Measurements from ENCODE around the gene DAP.
A peak's percentile ranks its signal among the peaks of the same experiment; 100 is the strongest.

DAP gene, protein sequence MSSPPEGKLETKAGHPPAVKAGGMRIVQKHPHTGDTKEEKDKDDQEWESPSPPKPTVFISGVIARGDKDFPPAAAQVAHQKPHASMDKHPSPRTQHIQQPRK

GRCh38 chr5:10761185-10761932 lies at the start of gene DAP:
DAP (minus strand) TSS chr5:10761234; CDS start chr5:10761068, 166 bp downstream.
- CTCF ChIA-PET = no interaction called here
- H3K4me3 ChIP-seq (ENCODE audit: low read depth, low read length) = peak within 1 kb of the TSS; percentile 67
- TF ChIP-seq, protein P1, sequence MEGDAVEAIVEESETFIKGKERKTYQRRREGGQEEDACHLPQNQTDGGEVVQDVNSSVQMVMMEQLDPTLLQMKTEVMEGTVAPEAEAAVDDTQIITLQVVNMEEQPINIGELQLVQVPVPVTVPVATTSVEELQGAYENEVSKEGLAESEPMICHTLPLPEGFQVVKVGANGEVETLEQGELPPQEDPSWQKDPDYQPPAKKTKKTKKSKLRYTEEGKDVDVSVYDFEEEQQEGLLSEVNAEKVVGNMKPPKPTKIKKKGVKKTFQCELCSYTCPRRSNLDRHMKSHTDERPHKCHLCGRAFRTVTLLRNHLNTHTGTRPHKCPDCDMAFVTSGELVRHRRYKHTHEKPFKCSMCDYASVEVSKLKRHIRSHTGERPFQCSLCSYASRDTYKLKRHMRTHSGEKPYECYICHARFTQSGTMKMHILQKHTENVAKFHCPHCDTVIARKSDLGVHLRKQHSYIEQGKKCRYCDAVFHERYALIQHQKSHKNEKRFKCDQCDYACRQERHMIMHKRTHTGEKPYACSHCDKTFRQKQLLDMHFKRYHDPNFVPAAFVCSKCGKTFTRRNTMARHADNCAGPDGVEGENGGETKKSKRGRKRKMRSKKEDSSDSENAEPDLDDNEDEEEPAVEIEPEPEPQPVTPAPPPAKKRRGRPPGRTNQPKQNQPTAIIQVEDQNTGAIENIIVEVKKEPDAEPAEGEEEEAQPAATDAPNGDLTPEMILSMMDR (IDR thresholded peaks at IDR 0.05; ENCODE audit: insufficient read depth, low read length, missing control alignments) = no peak
- POLR2A ChIA-PET = interaction anchor here (0.6 to 1.3 kb wide), 4 partner anchors 37 to 218 kb away, joined by 3 to 5 read pairs (median 3); no protein-coding TSS in a partner anchor
- DNase-seq (ENCODE audit: low read depth, low spot score) = no peak

- TF ChIP-seq, protein P1 (IDR thresholded peaks at IDR 0.05; ENCODE audit: insufficient read depth, low read length, missing control alignments) = no peak
- ChIA-PET CTCF (no interaction called here), POLR2A (no interaction called here)
- H3K4me3 ChIP-seq (ENCODE audit: low read depth, low read length) = no peak overlapping the region
- DNase-seq (ENCODE audit: low read depth, low spot score) = no peak
Measured at GRCh38 chr5:10808347-10809226, 47.6 kb upstream of the DAP start.

GRCh38 chr5:10801931-10802666 lies 41.1 kb upstream of the DAP start:
- POLR2A ChIA-PET = no interaction called here
- no peak for DNase-seq (ENCODE audit: low read depth, low spot score)
- TF ChIP-seq, protein P1 (IDR thresholded peaks at IDR 0.05; ENCODE audit: insufficient read depth, low read length, missing control alignments) = no peak
- no peak overlapping the region for H3K4me3 ChIP-seq (ENCODE audit: low read depth, low read length)
- CTCF ChIA-PET = interaction anchor here (0.7 to 2.1 kb wide), 3 partner anchors 11 to 57 kb away, joined by 3 to 7 read pairs (median 3); no protein-coding TSS in a partner anchor

DNA sequence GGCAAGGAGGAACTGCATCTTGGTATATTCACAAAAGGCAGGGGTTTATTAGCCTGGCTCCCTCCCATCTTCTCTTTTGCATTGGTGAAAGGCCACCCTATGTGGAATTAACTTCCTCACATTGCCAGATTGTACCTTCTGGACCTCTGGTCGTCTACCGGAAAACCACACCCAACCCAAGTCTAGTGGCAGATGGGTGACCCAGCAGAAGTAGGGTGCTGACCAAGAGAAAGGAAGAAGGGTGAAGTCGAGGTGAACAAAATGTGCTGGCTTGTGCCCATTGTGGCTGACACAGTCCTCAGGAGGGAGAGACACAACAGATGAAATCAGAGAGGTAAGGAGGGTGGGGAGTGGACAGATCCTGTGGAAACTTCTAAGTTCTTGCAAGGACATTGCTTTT lies 39.8 kb upstream of the DAP start:
- H3K4me3 ChIP-seq (ENCODE audit: low read depth, low read length) = no peak overlapping the region
- TF ChIP-seq, protein P1 (IDR thresholded peaks at IDR 0.05; ENCODE audit: insufficient read depth, low read length, missing control alignments) = no peak
- DNase-seq (ENCODE audit: low read depth, low spot score) = no peak
- CTCF ChIA-PET = interaction anchor here (2.1 kb wide), 1 partner anchor 13 kb away, joined by 7 read pairs; no protein-coding TSS in a partner anchor
- POLR2A ChIA-PET = no interaction called here

DNA sequence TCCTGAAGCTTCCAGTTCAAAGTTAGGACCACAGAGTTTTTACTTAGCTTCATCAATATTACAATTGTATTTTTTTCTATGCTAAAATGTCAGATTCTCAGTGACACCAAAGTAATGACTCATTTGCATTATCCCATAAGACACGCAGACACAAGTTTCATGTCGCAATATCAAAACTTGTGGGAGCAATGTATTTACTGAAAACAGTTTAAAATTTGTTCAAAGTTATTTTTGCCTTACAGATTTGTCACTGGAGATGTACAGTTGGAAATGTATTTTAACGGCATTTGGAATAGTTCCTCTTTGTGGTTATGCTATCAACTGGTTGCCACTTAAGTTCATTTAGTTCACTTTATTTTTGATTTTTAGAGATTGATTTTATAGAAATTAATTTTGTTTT lies 36.2 kb upstream of the DAP start:
- no peak overlapping the region for H3K4me3 ChIP-seq (ENCODE audit: low read depth, low read length)
- TF ChIP-seq, protein P1 (IDR thresholded peaks at IDR 0.05; ENCODE audit: insufficient read depth, low read length, missing control alignments) = no peak
- no peak for DNase-seq (ENCODE audit: low read depth, low spot score)
- ChIA-PET CTCF (interaction anchor here (1.7 kb wide), 1 partner anchor 25 kb away, joined by 3 read pairs; no protein-coding TSS in a partner anchor), POLR2A (no interaction called here)

Measured in AG04449 (cell line).